ENCODE data around the gene TSC22D1. TPM values are rescaled to one million over a fixed set of nuclear protein-coding genes. Genes with fewer than 3 reads are reported as not detected.

Gene TSC22D1
- total RNA-seq, 1 donor from 2014 or later = 97.7 TPM

DNA sequence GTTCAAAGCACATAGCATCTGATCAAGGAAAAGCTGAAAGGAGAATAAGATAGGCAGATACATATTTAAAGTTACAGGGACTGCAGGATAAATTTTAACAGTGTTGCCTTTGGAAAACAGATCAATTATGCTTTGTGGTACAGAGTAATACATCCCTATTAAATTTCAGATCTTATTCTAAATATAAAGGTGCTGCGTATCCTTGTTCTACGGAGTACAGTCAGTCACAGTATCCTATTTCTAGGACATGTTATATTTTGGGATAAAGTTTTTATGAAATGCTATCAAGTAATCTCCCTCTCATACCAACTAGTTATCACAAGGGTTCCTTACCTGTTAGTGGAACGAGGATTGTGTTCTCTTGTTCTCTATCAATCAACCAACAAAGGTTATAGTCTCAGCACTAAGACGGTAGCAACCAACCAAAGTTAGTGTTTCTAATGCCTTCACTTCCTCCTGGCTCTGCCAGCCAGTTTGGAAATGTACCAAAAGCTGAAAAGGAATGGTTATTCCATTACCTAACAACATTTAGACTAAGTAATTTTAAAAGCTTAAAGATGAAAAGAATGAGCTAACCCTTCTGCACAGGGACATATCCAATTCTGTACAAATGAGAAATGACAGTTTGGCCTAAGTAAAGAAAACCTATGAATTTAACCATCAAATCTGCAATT lies 35.2 kb downstream of the TSC22D1 start:
- Histone ChIP-seq H3K4me3 (no peak overlapping the region), H3K27me3 (no peaks in the 10 kb centered on the region), H3K9me3 (no peaks in the 10 kb centered on the region)

DNA sequence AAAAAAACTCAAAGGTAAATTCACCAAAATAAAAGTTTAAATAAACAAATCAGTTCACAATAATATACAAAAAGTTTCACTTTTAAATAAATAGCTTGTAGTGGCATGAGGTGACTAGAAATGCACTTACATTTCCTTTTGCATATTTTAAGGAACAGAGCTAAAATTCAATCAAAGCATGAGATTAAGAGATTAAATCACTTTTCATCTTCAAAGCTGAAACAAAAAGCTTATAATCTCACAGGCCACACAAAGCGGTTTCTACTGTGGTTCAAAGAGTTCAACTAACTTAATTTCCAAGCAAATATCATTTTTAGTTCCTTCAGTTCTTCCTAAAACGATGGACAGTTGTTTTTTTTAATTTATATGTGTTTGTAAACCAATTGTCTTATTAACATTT lies 38.9 kb downstream of the TSC22D1 start:
- Histone ChIP-seq H3K36me3 (no peaks in the 10 kb centered on the region), H3K9me3 (no peaks in the 10 kb centered on the region), H3K4me3 (no peak overlapping the region), H3K4me1 (peaks cover 0 to 5% of the 10 kb centered on the region in 2 donors), H3K27me3 (no peaks in the 10 kb centered on the region), H3K27ac (no peak overlapping the region)
- intact Hi-C loops (cut with DNase I) = no loop called here
- TF ChIP-seq CTCF (IDR thresholded peaks at IDR 0.05) = no peak
- DNase-seq (ENCODE audit: low spot score in 2 of 2) = no peak

More for the DNA sequence above, 35.2 kb downstream of the TSC22D1 start:
- no peak for DNase-seq (ENCODE audit: low spot score in 2 of 2)
- Histone ChIP-seq H3K27ac (peak overlapping the region in 1 of 2 donors; percentile 17), H3K36me3 (no peaks in the 10 kb centered on the region), H3K4me1 (peaks cover 0 to 8% of the 10 kb centered on the region in 2 donors)
- TF ChIP-seq CTCF (IDR thresholded peaks at IDR 0.05) = no peak
- intact Hi-C loops (cut with DNase I) = no loop called here

DNA sequence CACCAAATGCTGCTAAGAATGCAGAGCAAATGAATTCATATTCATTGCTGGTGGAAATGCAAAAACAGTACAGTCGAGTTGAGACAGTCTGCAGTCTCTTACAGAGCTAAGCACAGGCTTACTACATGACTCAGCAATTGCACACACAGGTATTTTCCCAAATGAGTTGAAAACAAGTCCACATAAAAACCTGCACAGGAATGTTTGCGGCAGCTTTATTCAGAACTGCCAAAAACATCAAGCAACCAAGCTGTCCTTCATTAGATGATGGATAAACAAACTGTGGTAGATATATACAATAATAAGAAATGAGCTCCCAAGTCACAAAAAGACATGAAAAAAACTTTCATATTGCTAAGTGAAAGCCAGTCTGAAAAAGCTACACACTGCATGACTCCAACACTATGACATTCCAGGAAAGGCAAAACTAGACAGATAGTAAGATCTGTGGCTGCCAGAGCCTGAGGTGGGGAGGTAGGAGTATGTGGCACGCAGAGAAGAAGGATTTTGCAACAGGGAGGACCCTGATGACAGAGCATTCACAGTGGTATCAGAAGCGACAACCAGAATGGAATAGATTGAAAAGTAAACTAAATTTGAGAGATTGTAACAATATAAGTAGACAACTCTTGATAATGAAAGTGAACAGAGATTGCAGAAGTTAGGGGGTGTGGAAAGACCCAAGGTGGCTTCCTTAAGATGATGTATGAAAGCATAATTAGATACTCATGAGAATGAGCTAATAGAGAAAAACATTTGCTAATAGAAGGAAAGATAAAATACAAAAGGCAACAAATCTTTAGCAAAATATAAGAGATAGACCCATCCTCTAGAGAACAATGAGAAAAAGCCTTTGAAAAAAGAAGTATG lies 52.7 kb downstream of the TSC22D1 start:
- intact Hi-C loops (cut with DNase I) = no loop called here
- Histone ChIP-seq H3K4me3 (no peak overlapping the region), H3K27ac (peak overlapping the region; percentile 12 to 40), H3K27me3 (no peaks in the 10 kb centered on the region), H3K36me3 (no peaks in the 10 kb centered on the region), H3K9me3 (peaks cover 0 to 4% of the 10 kb centered on the region in 2 donors), H3K4me1 (peaks cover 0 to 11% of the 10 kb centered on the region in 2 donors)
- TF ChIP-seq CTCF (IDR thresholded peaks at IDR 0.05) = no peak
- DNase-seq (ENCODE audit: low spot score in 2 of 2) = no peak

DNA sequence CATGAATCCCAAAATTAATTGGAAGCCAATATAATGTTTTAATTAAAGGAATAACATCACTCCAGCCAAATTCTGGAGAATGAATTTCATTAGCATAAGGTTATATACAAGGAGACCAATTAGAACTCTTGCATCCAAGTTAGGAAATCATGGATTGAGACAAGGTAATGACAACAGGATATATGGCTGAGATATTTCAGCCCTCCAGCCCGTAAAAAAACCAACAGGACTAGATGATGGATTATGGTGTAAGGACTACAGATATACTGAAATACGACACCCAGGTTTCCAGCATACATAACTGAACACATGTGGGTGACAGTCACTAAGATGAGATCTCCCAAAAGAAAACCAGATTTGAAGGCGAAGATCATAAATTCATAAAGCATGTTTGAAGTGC lies 56.5 kb downstream of the TSC22D1 start:
- intact Hi-C loops (cut with DNase I) = no loop called here
- no peaks in the 10 kb centered on the region for H3K36me3 ChIP-seq
- H3K27ac ChIP-seq = no peak overlapping the region
- no peak for TF ChIP-seq CTCF (IDR thresholded peaks at IDR 0.05)
- H3K4me3 ChIP-seq = no peak overlapping the region
- H3K4me1 ChIP-seq = peaks cover 0 to 11% of the 10 kb centered on the region in 2 donors
- DNase-seq (ENCODE audit: low spot score in 2 of 2) = no peak
- no peaks in the 10 kb centered on the region for H3K27me3 ChIP-seq
- no peaks in the 10 kb centered on the region for H3K9me3 ChIP-seq

DNA sequence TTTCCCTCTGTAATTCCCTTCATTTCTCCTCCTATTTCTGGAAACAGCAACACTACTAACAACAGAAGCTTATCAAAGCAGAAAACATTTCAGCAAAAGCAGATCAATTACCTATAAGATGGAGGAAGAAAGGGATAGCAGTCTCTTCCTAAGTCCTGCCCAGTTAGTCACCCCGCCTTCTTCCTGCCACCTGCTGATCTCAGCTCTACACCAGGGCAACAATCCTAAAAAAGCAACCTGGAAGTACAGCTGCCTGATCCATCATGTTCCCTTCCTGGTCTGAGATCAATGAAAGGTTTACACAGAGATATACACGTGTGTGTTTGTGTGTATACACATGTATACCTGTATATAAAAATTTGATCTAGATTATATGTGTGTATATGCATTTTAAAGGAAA lies 59.4 kb downstream of the TSC22D1 start:
- no peak overlapping the region for H3K4me3 ChIP-seq
- H3K36me3 ChIP-seq = no peaks in the 10 kb centered on the region
- H3K27me3 ChIP-seq = no peaks in the 10 kb centered on the region
- intact Hi-C loops (cut with DNase I) = no loop called here
- no peak for TF ChIP-seq CTCF (IDR thresholded peaks at IDR 0.05)
- H3K4me1 ChIP-seq = peaks cover 0 to 1% of the 10 kb centered on the region in 2 donors
- DNase-seq (ENCODE audit: low spot score in 2 of 2) = no peak
- no peak overlapping the region for H3K27ac ChIP-seq
- H3K9me3 ChIP-seq = no peaks in the 10 kb centered on the region
